Uterus (tissue), 4 donors: ENCODE measurements around the gene DGKI. TPM values are rescaled to one million over a fixed set of nuclear protein-coding genes. Genes with fewer than 3 reads are reported as not detected.

Experiments used
- DNase-seq, 2 donors: peaks; one replicate each; pipeline ENCODE4 v3.0.0-alpha.2; 2019 to 2020
- H3K27ac ChIP-seq, 2 donors: fragments of 200-600 bp; sonication (generic); 1 replicate in 1 of 2; 2 replicates in 1 of 2; pipeline ENCODE4 v1.5.1; 2016 to 2018
- H3K27me3 ChIP-seq, 2 donors: fragments of 200-600 bp; sonication (generic); one replicate each; pipeline ENCODE4 v1.5.1; 2018 to 2019; ENCODE audit warnings: control low read depth in 1 of 2
- H3K36me3 ChIP-seq, 2 donors: fragments of 200-600 bp; sonication (generic); one replicate each; pipeline ENCODE4 v1.5.1; 2019; ENCODE audit warnings: control low read depth in 1 of 2
- H3K4me1 ChIP-seq, 2 donors: fragments of 200-600 bp; sonication (generic); one replicate each; pipeline ENCODE4 v1.5.1; 2018 to 2019; ENCODE audit warnings: control low read depth in 1 of 2
- H3K4me3 ChIP-seq, 2 donors: fragments of 200-600 bp; sonication (generic); 1 replicate in 1 of 2; 2 replicates in 1 of 2; pipeline ENCODE4 v1.5.1; 2018 to 2019; ENCODE audit warnings: mild to moderate bottlenecking in 1 of 2
- H3K9me3 ChIP-seq, 2 donors: fragments of 200-600 bp; sonication (generic); one replicate each; pipeline ENCODE4 v1.5.1; 2019; ENCODE audit warnings: control low read depth in 1 of 2
- CTCF ChIP-seq, 4 experiments: fragments of 200-600 bp in 2 of 4; fragments of 450-650 bp in 2 of 4; sonication (generic) in 2 of 4; IDR thresholded peaks; one replicate each; pipeline ENCODE4 v1.5.1; 2016 to 2019; ENCODE audit warnings: antibody characterized with exemption in 4 of 4, mild to moderate bottlenecking in 2 of 4, moderate library complexity in 1 of 4
- POLR2A ChIP-seq, 2 donors: fragments of 450-650 bp; IDR thresholded peaks; one replicate each; pipeline ENCODE4 v1.6.1; 2016; ENCODE audit warnings: antibody characterized with exemption in 2 of 2, mild to moderate bottlenecking in 1 of 2, moderate library complexity in 1 of 2
- intact Hi-C: fragments of 100-400 bp; cut with DNase I; formaldehyde crosslinking; loops from one replicate; pipeline ENCODE4 v1.15.1; 2023; ENCODE audit warnings: low total_unique reads
- total RNA-seq, 4 donors: library from RNA; depleted of rRNA in 3 of 4; stranded (reverse); fragments of >200 nt in 3 of 4; gene quantifications; one replicate each; pipeline versions ENCODE4 v1.1.0 to v1.2.4, GENCODE V29; 2014 to 2023
- donor health status: DM: yes; HTN: yes; CAD: no.

Gene DGKI
- total RNA-seq, 4 donors from 2014 or later, result 1.0 to 8.5 (median 4.1) TPM

DNA sequence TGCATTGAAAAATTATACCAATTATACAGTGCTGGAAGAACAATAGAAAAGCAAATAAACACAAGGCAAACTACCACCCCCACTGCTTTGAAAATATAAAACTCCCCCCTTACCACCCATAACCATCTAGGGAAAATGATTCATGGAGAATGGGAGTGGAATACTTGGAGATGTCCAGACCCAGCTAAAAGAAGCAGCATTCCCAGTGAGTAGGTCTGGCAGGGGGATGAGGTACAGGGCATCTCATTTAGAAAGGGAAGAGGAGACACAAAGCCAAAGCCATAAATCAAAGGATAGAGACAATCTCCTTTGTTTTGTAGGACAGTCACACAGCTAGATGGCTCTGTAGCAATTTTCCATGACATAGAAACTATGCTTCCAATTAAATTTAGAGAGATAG lies 36.0 kb upstream of the DGKI start:
- DNase-seq, result no peak
- Histone ChIP-seq H3K36me3 (no peaks in the 10 kb centered on the region), H3K27me3 (no peaks in the 10 kb centered on the region), H3K27ac (peak overlapping the region; percentile 52 to 67), H3K4me3 (no peak overlapping the region), H3K4me1 (peaks cover 0 to 13% of the 10 kb centered on the region in 2 donors), H3K9me3 (no peaks in the 10 kb centered on the region)
- no peak for TF ChIP-seq CTCF (IDR thresholded peaks at IDR 0.05)
- TF ChIP-seq POLR2A (IDR thresholded peaks at IDR 0.05), result no peak
- intact Hi-C loops, result no loop called here

DNA sequence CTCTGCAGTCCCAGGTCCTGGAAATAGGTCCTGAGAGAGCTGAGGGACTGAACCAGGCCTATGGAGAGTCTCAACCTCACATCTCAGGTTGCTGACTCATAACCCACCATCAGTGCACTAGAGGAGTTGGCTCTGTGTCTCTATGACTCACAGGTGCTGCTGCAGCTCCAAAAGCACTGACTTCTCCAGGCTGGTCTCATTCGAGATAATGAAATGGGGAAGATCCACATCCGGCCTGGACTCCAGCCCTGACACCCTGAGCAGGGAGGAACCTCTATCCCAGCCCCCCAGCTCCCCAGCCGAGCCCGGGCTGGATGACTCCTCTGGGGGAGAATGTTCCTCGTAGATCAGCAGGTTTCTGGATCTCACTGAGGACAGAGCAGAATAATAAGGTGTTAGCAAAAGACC lies 35.5 kb upstream of the DGKI start:
- H3K9me3 ChIP-seq, result no peaks in the 10 kb centered on the region
- DNase-seq, result peak; percentile 70 to 82
- no peaks in the 10 kb centered on the region for H3K36me3 ChIP-seq
- peaks cover 0 to 13% of the 10 kb centered on the region in 2 donors for H3K4me1 ChIP-seq
- peak overlapping the region; percentile 52 to 67 for H3K27ac ChIP-seq
- TF ChIP-seq CTCF (IDR thresholded peaks at IDR 0.05), result no peak
- no peak for TF ChIP-seq POLR2A (IDR thresholded peaks at IDR 0.05)
- H3K27me3 ChIP-seq, result no peaks in the 10 kb centered on the region
- H3K4me3 ChIP-seq, result no peak overlapping the region
- intact Hi-C loops, result no loop called here

- Histone ChIP-seq H3K36me3 (no peaks in the 10 kb centered on the region), H3K27ac (peak overlapping the region; percentile 52 to 67), H3K4me1 (peaks cover 0 to 13% of the 10 kb centered on the region in 2 donors)
Observed at GRCh38 chr7:137881607-137882260, 35.0 kb upstream of the DGKI start.

DNA sequence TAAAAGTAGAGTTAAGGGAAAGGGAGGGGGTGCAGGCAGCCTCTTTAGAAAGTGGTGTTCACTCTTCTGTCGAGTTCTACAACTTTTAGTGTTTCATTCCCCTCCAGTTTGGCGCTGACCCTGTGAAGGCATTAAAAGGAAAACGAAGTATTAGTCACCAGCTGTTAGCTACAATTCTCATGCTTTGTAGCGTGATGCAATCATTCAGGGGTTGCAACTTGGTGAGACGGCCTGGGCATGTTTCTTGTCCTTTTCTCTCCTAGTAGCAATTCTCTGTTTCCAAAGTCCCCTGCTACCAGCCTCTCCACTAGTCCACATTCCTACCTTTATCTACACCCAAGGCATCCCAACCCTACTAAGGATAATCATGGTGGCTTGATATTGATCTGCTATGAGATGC lies 33.7 kb upstream of the DGKI start:
- intact Hi-C loops, result no loop called here
- no peak for TF ChIP-seq POLR2A (IDR thresholded peaks at IDR 0.05)
- no peak for TF ChIP-seq CTCF (IDR thresholded peaks at IDR 0.05)
- Histone ChIP-seq H3K36me3 (no peaks in the 10 kb centered on the region), H3K27me3 (no peaks in the 10 kb centered on the region), H3K27ac (peak overlapping the region; percentile 79 to 82), H3K4me1 (peaks cover 0 to 13% of the 10 kb centered on the region in 2 donors), H3K9me3 (no peaks in the 10 kb centered on the region), H3K4me3 (no peak overlapping the region)
- peak; percentile 24 to 62 for DNase-seq

More at GRCh38 chr7:137881607-137882260, 35.0 kb upstream of the DGKI start:
- Histone ChIP-seq H3K27me3 (no peaks in the 10 kb centered on the region), H3K9me3 (no peaks in the 10 kb centered on the region), H3K4me3 (no peak overlapping the region)
- DNase-seq, result no peak
- TF ChIP-seq CTCF (IDR thresholded peaks at IDR 0.05) (no peak), POLR2A (IDR thresholded peaks at IDR 0.05) (no peak)
- intact Hi-C loops, result no loop called here

DNA sequence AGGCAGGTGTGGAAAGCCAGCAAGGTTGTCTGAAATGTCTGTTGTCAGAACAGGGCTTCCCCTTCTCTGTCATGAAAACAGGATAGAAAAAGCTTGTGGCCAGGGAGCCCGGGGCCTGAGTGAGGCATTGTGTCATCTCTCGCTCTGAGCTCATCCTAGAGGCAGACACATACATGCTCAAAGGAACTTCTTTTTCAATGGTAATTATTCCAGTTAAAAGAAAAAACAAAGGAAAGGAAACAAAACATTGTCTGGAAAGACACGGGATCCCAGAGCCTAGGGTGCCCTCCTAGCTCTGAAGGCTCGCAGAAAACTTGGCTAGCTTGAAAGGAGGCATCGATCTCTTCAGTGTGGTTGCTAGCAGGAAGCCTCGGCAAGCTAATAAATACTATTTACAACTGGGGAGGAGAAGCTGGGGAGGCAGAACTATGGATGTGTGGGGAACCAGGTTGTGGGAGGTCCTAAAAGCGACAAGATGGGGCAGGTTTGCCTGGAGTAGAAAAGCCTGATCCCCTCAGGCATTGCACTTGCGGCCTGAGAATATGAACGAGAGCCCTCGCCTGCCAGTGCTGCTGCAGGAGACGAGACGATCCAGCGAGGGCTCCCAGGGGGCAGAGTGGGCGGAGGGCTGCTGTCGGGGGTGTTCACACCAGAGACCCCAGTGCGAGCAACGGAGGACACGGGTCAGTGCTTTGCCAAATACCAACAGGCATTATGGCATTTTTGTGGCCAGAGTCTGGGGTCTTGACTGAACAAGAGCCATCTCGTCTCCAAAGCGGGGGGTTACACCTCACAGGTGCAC lies 32.8 kb upstream of the DGKI start:
- DNase-seq, result peak in 1 of 2 donors; percentile 34
- H3K9me3 ChIP-seq, result no peaks in the 10 kb centered on the region
- H3K36me3 ChIP-seq, result no peaks in the 10 kb centered on the region
- no peak overlapping the region for H3K4me3 ChIP-seq
- H3K27ac ChIP-seq, result peak overlapping the region; percentile 79 to 82
- H3K27me3 ChIP-seq, result no peaks in the 10 kb centered on the region
- intact Hi-C loops, result no loop called here
- H3K4me1 ChIP-seq, result peaks cover 0 to 13% of the 10 kb centered on the region in 2 donors
- TF ChIP-seq POLR2A (IDR thresholded peaks at IDR 0.05) (no peak), CTCF (IDR thresholded peaks at IDR 0.05) (no peak)
